Caco-2 (cell line): ENCODE measurements around the gene CD38. TPM values are rescaled to one million over a fixed set of nuclear protein-coding genes. Genes with fewer than 3 reads are reported as not detected.

Experiments
- BruUV-seq: library from RNA; stranded (reverse); fragments of 400-500 nt; replicated peaks from 2 replicates; lab custom pipeline; 2021; lab: Mats Ljungman, UMichigan
- CTCF ChIA-PET: fragments of 300-600 bp; sonication (Branson Sonifier 250); formaldehyde crosslinking; loops from one replicate; lab custom pipeline; 2022; ENCODE audit warnings: antibody characterized with exemption; lab: Charles Lee
- POLR2A ChIA-PET: fragments of 300-600 bp; sonication (Branson Sonifier 250); formaldehyde crosslinking; loops from one replicate; lab custom pipeline; 2022; ENCODE audit warnings: antibody characterized with exemption; lab: Charles Lee
- DNase-seq, 2 experiments: peaks; one replicate each; pipeline versions ENCODE4 v3.0.0 to v3.0.0-alpha.2; 2020 to 2022
- H3K27me3 ChIP-seq: replicated peaks from 2 replicates; pipeline ENCODE4 v1.6.0; 2011; ENCODE audit warnings: low read length; ENCODE audit not compliant: control insufficient read depth, insufficient read depth
- H3K36me3 ChIP-seq: 2 replicates; pipeline ENCODE4 v1.5.1; 2011; ENCODE audit warnings: low read length; ENCODE audit not compliant: control insufficient read depth, insufficient read depth
- H3K4me1 ChIP-seq: fragments of 250-450 bp; sonication (Bioruptor Pico); 2 replicates; pipeline ENCODE4 v1.5.1; 2020; ENCODE audit warnings: mild to moderate bottlenecking
- H3K4me3 ChIP-seq: 2 replicates; pipeline ENCODE4 v1.5.1; 2011; ENCODE audit warnings: low read depth, mild to moderate bottlenecking, control low read depth, low read length
- H3K9me3 ChIP-seq: fragments of 250-450 bp; sonication (Bioruptor Pico); 2 replicates; pipeline ENCODE4 v1.5.1; 2020; ENCODE audit warnings: mild to moderate bottlenecking, moderate library complexity
- H3K27ac Mint-ChIP-seq: one replicate; pipeline ENCODE4 v1.8.0; 2022; ENCODE audit warnings: mixed read lengths; ENCODE audit not compliant: unreplicated experiment
- H3K27me3 Mint-ChIP-seq: one replicate; pipeline ENCODE4 v1.8.0; 2022; ENCODE audit warnings: mixed read lengths; ENCODE audit not compliant: insufficient read depth, unreplicated experiment
- H3K36me3 Mint-ChIP-seq: one replicate; pipeline ENCODE4 v1.8.0; 2022; ENCODE audit warnings: mild to moderate bottlenecking, mixed read lengths; ENCODE audit not compliant: insufficient read depth, unreplicated experiment
- H3K4me1 Mint-ChIP-seq: one replicate; pipeline ENCODE4 v1.8.0; 2022; ENCODE audit warnings: low read depth, mixed read lengths; ENCODE audit not compliant: unreplicated experiment
- H3K4me3 Mint-ChIP-seq: one replicate; pipeline ENCODE4 v1.8.0; 2022; ENCODE audit warnings: mild to moderate bottlenecking, moderate library complexity, mixed read lengths; ENCODE audit not compliant: unreplicated experiment
- H3K9me3 Mint-ChIP-seq: one replicate; pipeline ENCODE4 v1.8.0; 2022; ENCODE audit warnings: mixed read lengths; ENCODE audit not compliant: unreplicated experiment
- intact Hi-C: fragments of 100-400 bp; cut with micrococcal nuclease; formaldehyde crosslinking; loops from one replicate; pipeline ENCODE4 v1.10.0; 2022; ENCODE audit not compliant: unreplicated experiment
- total RNA-seq: library from RNA; stranded (reverse); gene quantifications from 2 replicates; pipeline ENCODE4 v1.2.3, GENCODE V29; 2022
- TF ChIP-seq, protein P1 (sequence below), 2 experiments: fragments of 200-600 bp in 1 of 2; IDR thresholded peaks; 1 replicate in 1 of 2; 2 replicates in 1 of 2; pipeline versions ENCODE4 v1.5.1 to v1.8.0; 2011 to 2022; ENCODE audit warnings: antibody characterized with exemption in 1 of 2, control low read depth in 1 of 2, inconsistent platforms in 1 of 2, low read depth in 1 of 2, low read length in 1 of 2, mild to moderate bottlenecking in 1 of 2, moderate library complexity in 1 of 2; ENCODE audit not compliant: insufficient read depth in 1 of 2, severe bottlenecking in 1 of 2, unreplicated experiment in 1 of 2

Gene CD38
- total RNA-seq, 1 experiment from 2014 or later, result not detected

DNA sequence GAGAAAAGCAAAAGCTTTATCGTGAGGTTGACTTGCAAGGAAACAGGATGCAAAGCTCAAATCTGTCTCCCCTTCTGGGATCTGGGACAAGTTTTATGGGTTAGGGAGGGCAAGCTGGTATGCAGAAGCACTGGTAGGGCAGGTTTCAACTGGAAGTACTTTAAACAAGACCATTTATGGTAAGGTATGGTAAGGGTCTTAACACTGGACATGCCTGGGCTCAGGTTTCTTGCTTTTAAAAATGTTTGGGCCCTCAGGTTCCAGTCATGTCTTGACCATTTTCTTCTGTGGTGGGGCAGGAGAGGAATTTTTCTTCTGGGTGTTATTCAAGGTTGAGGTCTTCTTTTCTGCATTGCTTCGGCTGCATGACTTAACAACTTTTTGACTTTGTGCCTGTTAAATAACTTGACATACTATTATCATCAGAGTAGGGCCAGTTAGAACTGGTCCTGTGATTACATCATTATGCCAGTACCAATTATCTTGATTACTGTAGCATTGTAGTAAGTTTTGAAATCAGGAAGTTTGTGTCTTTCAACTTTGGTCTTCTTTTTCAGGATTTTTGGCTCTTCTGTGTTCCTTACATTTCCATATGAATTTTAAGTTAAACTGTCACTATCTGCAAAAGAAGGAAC, 33.7 kb downstream of the CD38 start:
- Histone ChIP-seq H3K4me3 (no peak overlapping the region), H3K27me3 (no peaks in the 10 kb centered on the region), H3K4me1 (peaks cover 7% of the 10 kb centered on the region), H3K9me3 (no peaks in the 10 kb centered on the region), H3K36me3 (no peaks in the 10 kb centered on the region)
- peak; percentile 31 to 44 for DNase-seq
- Mint-ChIP-seq H3K9me3 (no peaks in the 10 kb centered on the region), H3K4me3 (peak overlapping the region; percentile 7), H3K4me1 (peaks cover 8% of the 10 kb centered on the region), H3K36me3 (no peaks in the 10 kb centered on the region), H3K27me3 (no peaks in the 10 kb centered on the region), H3K27ac (no peak overlapping the region)
- TF ChIP-seq, protein P1, sequence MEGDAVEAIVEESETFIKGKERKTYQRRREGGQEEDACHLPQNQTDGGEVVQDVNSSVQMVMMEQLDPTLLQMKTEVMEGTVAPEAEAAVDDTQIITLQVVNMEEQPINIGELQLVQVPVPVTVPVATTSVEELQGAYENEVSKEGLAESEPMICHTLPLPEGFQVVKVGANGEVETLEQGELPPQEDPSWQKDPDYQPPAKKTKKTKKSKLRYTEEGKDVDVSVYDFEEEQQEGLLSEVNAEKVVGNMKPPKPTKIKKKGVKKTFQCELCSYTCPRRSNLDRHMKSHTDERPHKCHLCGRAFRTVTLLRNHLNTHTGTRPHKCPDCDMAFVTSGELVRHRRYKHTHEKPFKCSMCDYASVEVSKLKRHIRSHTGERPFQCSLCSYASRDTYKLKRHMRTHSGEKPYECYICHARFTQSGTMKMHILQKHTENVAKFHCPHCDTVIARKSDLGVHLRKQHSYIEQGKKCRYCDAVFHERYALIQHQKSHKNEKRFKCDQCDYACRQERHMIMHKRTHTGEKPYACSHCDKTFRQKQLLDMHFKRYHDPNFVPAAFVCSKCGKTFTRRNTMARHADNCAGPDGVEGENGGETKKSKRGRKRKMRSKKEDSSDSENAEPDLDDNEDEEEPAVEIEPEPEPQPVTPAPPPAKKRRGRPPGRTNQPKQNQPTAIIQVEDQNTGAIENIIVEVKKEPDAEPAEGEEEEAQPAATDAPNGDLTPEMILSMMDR (IDR thresholded peaks at IDR 0.05; ENCODE audit: insufficient read depth in 1 of 2, low read depth in 1 of 2, low read length in 1 of 2, severe bottlenecking in 1 of 2, unreplicated experiment in 1 of 2), result no peak
- ChIA-PET CTCF (no interaction called here), POLR2A (no interaction called here)
- TSS peak; percentile 52 for BruUV-seq
- intact Hi-C loops, result no loop called here

DNA sequence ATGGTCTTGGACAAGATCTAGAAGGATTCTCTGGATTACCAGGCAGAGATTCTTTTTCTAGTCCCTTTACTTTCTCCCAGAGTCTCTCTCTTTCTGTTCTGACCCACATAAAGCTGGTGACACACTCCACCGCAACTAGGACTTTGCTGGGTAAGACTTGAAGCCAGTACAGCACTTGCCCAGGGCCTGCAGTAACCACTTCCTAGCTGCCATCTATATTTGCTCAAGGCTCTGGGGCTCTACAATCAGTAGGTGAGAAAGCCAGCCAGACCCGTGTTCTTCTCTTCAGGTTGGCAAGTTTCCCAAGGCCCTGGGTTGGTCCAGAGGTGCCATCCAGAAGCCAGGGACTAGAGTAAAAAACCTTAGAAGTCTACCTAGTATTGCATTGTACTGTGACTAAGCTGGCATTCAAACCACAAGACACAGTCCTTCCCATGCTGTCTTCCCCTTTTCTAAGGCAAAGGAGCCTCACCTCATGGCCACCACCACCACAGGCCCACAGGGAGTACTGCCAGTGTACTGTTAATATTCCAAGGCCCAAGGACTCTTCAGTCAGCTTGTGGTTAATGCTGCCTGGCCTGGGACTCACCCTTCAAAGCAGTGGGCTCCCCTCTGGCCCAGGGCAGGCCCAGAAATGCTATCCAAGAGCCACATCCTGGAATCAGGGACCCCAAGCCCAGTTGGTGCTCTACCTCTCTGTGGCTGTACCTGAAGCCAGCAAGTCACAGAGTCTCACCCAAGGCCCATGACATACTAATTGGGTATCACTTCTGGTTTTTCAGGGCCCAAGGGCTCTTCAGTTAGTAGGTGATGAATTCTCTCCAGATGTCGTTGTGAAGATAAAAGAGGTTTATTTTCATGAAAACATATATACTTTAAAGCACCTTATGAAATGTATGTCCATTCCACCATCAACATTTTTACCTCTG, 54.7 kb downstream of the CD38 start:
- ChIA-PET POLR2A (no interaction called here), CTCF (no interaction called here)
- Histone ChIP-seq H3K27me3 (no peaks in the 10 kb centered on the region; the same call in 1 of the 2 replicates), H3K4me1 (no peaks in the 10 kb centered on the region; the same call in 1 of the 2 replicates), H3K9me3 (no peaks in the 10 kb centered on the region), H3K4me3 (no peak overlapping the region), H3K36me3 (no peaks in the 10 kb centered on the region)
- Mint-ChIP-seq H3K36me3 (no peaks in the 10 kb centered on the region), H3K4me3 (no peak overlapping the region), H3K27me3 (peaks cover 6% of the 10 kb centered on the region), H3K27ac (no peak overlapping the region), H3K4me1 (no peaks in the 10 kb centered on the region), H3K9me3 (peaks cover 11% of the 10 kb centered on the region)
- intact Hi-C loops, result no loop called here
- no TSS peak for BruUV-seq
- TF ChIP-seq, protein P1 (IDR thresholded peaks at IDR 0.05; ENCODE audit: insufficient read depth in 1 of 2, low read depth in 1 of 2, low read length in 1 of 2, severe bottlenecking in 1 of 2, unreplicated experiment in 1 of 2), result no peak
- no peak for DNase-seq

DNA sequence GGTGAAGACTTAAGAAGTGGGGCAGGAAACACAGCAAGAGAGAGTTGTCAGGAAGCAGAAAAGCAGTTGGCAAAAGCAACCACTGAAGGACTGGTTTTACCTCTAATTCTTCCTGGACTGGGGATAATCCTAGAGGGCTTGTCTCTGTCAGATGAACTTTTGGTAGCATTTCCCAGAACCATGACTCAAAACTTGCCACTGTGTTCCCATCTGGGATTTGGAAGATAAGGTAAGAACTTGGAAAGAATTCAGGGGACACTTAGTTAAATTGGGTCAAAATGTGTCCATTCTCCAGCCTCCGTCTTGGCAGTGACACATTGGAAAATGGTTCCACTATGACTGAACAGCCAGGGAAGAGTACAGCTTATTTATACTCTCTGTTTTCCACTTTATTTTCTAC, 55.7 kb downstream of the CD38 start:
- H3K27ac Mint-ChIP-seq, result no peak overlapping the region
- no peak for DNase-seq
- no peak overlapping the region for H3K4me3 Mint-ChIP-seq
- H3K36me3 ChIP-seq, result no peaks in the 10 kb centered on the region
- TF ChIP-seq, protein P1 (IDR thresholded peaks at IDR 0.05; ENCODE audit: insufficient read depth in 1 of 2, low read depth in 1 of 2, low read length in 1 of 2, severe bottlenecking in 1 of 2, unreplicated experiment in 1 of 2), result no peak
- no TSS peak for BruUV-seq
- H3K4me1 ChIP-seq, result no peaks in the 10 kb centered on the region; the same call in 1 of the 2 replicates
- H3K9me3 Mint-ChIP-seq, result peaks cover 11% of the 10 kb centered on the region
- no peaks in the 10 kb centered on the region; the same call in 1 of the 2 replicates for H3K27me3 ChIP-seq
- H3K4me1 Mint-ChIP-seq, result no peaks in the 10 kb centered on the region
- no peaks in the 10 kb centered on the region for H3K36me3 Mint-ChIP-seq
- ChIA-PET POLR2A (no interaction called here), CTCF (no interaction called here)
- no peak overlapping the region for H3K4me3 ChIP-seq
- intact Hi-C loops, result no loop called here
- H3K27me3 Mint-ChIP-seq, result peaks cover 6% of the 10 kb centered on the region
- H3K9me3 ChIP-seq, result no peaks in the 10 kb centered on the region
